ENCODE results near the gene CASP1.
"Not testable (repeated sequence)": the region's sequence is repeated elsewhere in the genome, so short reads cannot be mapped to it uniquely, and the experiment has no call there.

Gene CASP1

GRCh38 chr11:105034813-105035620 lies at the start of gene CASP1:
TSS of gene CASP1 (minus strand) at chr11:105035144. CDS start at chr11:105035113, 31 bp downstream.
- DNase-seq (ENCODE audit: low read depth), result peak; percentile 26

GRCh38 chr11:105081412-105082150 lies 46.6 kb upstream of the CASP1 start:
- no peak for DNase-seq (ENCODE audit: low read depth)

- DNase-seq (ENCODE audit: low read depth), result not testable (repeated sequence)
Observed at GRCh38 chr11:105080171-105080906, 45.4 kb upstream of the CASP1 start.

GRCh38 chr11:105078283-105078682 lies 43.3 kb upstream of the CASP1 start:
- DNase-seq (ENCODE audit: low read depth), result no peak

GRCh38 chr11:105077141-105077790 lies 42.3 kb upstream of the CASP1 start:
- DNase-seq (ENCODE audit: low read depth), result peak; percentile 11

- no peak for DNase-seq (ENCODE audit: low read depth)
Observed at GRCh38 chr11:105074166-105074530, 39.2 kb upstream of the CASP1 start.

- no peak for DNase-seq (ENCODE audit: low read depth)
Observed at GRCh38 chr11:105073456-105074165, 38.7 kb upstream of the CASP1 start.

GRCh38 chr11:105072080-105072479 lies 37.1 kb upstream of the CASP1 start:
- not testable (repeated sequence) for DNase-seq (ENCODE audit: low read depth)

- DNase-seq (ENCODE audit: low read depth), result no peak
Observed at GRCh38 chr11:105071089-105071732, 36.3 kb upstream of the CASP1 start.

GRCh38 chr11:105070306-105070705 lies 35.4 kb upstream of the CASP1 start:
- DNase-seq (ENCODE audit: low read depth), result no peak

GRCh38 chr11:105069749-105070148 lies 34.8 kb upstream of the CASP1 start:
- DNase-seq (ENCODE audit: low read depth), result not testable (repeated sequence)

GRCh38 chr11:105063245-105063941 lies 28.4 kb upstream of the CASP1 start:
- not testable (repeated sequence) for DNase-seq (ENCODE audit: low read depth)

GRCh38 chr11:105057432-105057831 lies 22.5 kb upstream of the CASP1 start:
- no peak for DNase-seq (ENCODE audit: low read depth)

GRCh38 chr11:105056446-105056845 lies 21.5 kb upstream of the CASP1 start:
- DNase-seq (ENCODE audit: low read depth), result no peak

- no peak for DNase-seq (ENCODE audit: low read depth)
Observed at GRCh38 chr11:105054723-105055493, 20.0 kb upstream of the CASP1 start.

GRCh38 chr11:105052487-105052886 lies 17.5 kb upstream of the CASP1 start:
- no peak for DNase-seq (ENCODE audit: low read depth)

GRCh38 chr11:105051559-105051958 lies 16.6 kb upstream of the CASP1 start:
- no peak for DNase-seq (ENCODE audit: low read depth)

GRCh38 chr11:105049481-105049880 lies 14.5 kb upstream of the CASP1 start:
- no peak for DNase-seq (ENCODE audit: low read depth)

GRCh38 chr11:105046898-105047579 lies 12.1 kb upstream of the CASP1 start:
- DNase-seq (ENCODE audit: low read depth), result no peak
